ENCODE data around the gene NEFH. TPM values are rescaled to one million over a fixed set of nuclear protein-coding genes. Genes with fewer than 3 reads are reported as not detected.
"Not testable (repeated sequence)": the region's sequence is repeated elsewhere in the genome, so short reads cannot be mapped to it uniquely, and the experiment has no call there.

NEFH gene
- total RNA-seq, 1 experiment from 2014 or later, result not detected

GRCh38 chr22:29485448-29485847 lies 5.4 kb downstream of the NEFH start:
- no peak for DNase-seq (ENCODE audit: low read depth)
- in situ Hi-C loops (cut with HindIII; ENCODE audit: low pct_unique_long_range_greater_than_20kb, low sequenced_read_pairs), result no loop called here

GRCh38 chr22:29487426-29487986 lies 7.5 kb downstream of the NEFH start:
- no peak for DNase-seq (ENCODE audit: low read depth)
- in situ Hi-C loops (cut with HindIII; ENCODE audit: low pct_unique_long_range_greater_than_20kb, low sequenced_read_pairs), result no loop called here

- DNase-seq (ENCODE audit: low read depth); in situ Hi-C loops (cut with HindIII; ENCODE audit: low pct_unique_long_range_greater_than_20kb, low sequenced_read_pairs): not testable (repeated sequence)
Measured at GRCh38 chr22:29489127-29489780, 9.2 kb downstream of the NEFH start.

GRCh38 chr22:29491012-29491411 lies 11.0 kb downstream of the NEFH start:
- in situ Hi-C loops (cut with HindIII; ENCODE audit: low pct_unique_long_range_greater_than_20kb, low sequenced_read_pairs), result no loop called here
- no peak for DNase-seq (ENCODE audit: low read depth)

GRCh38 chr22:29493636-29494035 lies 13.6 kb downstream of the NEFH start:
- DNase-seq (ENCODE audit: low read depth), result no peak
- in situ Hi-C loops (cut with HindIII; ENCODE audit: low pct_unique_long_range_greater_than_20kb, low sequenced_read_pairs), result no loop called here

- in situ Hi-C loops (cut with HindIII; ENCODE audit: low pct_unique_long_range_greater_than_20kb, low sequenced_read_pairs), result no loop called here
- no peak for DNase-seq (ENCODE audit: low read depth)
Measured at GRCh38 chr22:29499852-29500251, 19.8 kb downstream of the NEFH start.

GRCh38 chr22:29503811-29504372 lies 23.9 kb downstream of the NEFH start:
- DNase-seq (ENCODE audit: low read depth), result peak; percentile 53
- in situ Hi-C loops (cut with HindIII; ENCODE audit: low pct_unique_long_range_greater_than_20kb, low sequenced_read_pairs), result no loop called here

- no peak for DNase-seq (ENCODE audit: low read depth)
- in situ Hi-C loops (cut with HindIII; ENCODE audit: low pct_unique_long_range_greater_than_20kb, low sequenced_read_pairs), result no loop called here
Measured at GRCh38 chr22:29509298-29509697, 29.3 kb downstream of the NEFH start.

- in situ Hi-C loops (cut with HindIII; ENCODE audit: low pct_unique_long_range_greater_than_20kb, low sequenced_read_pairs), result no loop called here
Measured at GRCh38 chr22:29509815-29510214, 29.8 kb downstream of the NEFH start.

GRCh38 chr22:29510542-29510941 lies 30.5 kb downstream of the NEFH start:
- DNase-seq (ENCODE audit: low read depth), result no peak
- in situ Hi-C loops (cut with HindIII; ENCODE audit: low pct_unique_long_range_greater_than_20kb, low sequenced_read_pairs), result no loop called here

More at GRCh38 chr22:29509815-29510214, 29.8 kb downstream of the NEFH start:
- no peak for DNase-seq (ENCODE audit: low read depth)

GRCh38 chr22:29511126-29511862 lies 31.3 kb downstream of the NEFH start:
- in situ Hi-C loops (cut with HindIII; ENCODE audit: low pct_unique_long_range_greater_than_20kb, low sequenced_read_pairs), result no loop called here
- no peak for DNase-seq (ENCODE audit: low read depth)

GRCh38 chr22:29512031-29512430 lies 32.0 kb downstream of the NEFH start:
- no peak for DNase-seq (ENCODE audit: low read depth)
- in situ Hi-C loops (cut with HindIII; ENCODE audit: low pct_unique_long_range_greater_than_20kb, low sequenced_read_pairs), result no loop called here

- in situ Hi-C loops (cut with HindIII; ENCODE audit: low pct_unique_long_range_greater_than_20kb, low sequenced_read_pairs), result no loop called here
Measured at GRCh38 chr22:29517215-29517908, 37.3 kb downstream of the NEFH start.

GRCh38 chr22:29518427-29518826 lies 38.4 kb downstream of the NEFH start:
- in situ Hi-C loops (cut with HindIII; ENCODE audit: low pct_unique_long_range_greater_than_20kb, low sequenced_read_pairs), result no loop called here
- DNase-seq (ENCODE audit: low read depth), result no peak

More at GRCh38 chr22:29517215-29517908, 37.3 kb downstream of the NEFH start:
- DNase-seq (ENCODE audit: low read depth), result no peak

GRCh38 chr22:29519996-29520395 lies 40.0 kb downstream of the NEFH start:
- DNase-seq (ENCODE audit: low read depth), result no peak
- in situ Hi-C loops (cut with HindIII; ENCODE audit: low pct_unique_long_range_greater_than_20kb, low sequenced_read_pairs), result no loop called here

GRCh38 chr22:29520851-29521250 lies 40.8 kb downstream of the NEFH start:
- in situ Hi-C loops (cut with HindIII; ENCODE audit: low pct_unique_long_range_greater_than_20kb, low sequenced_read_pairs), result no loop called here
- DNase-seq (ENCODE audit: low read depth), result peak; percentile 63

- in situ Hi-C loops (cut with HindIII; ENCODE audit: low pct_unique_long_range_greater_than_20kb, low sequenced_read_pairs), result no loop called here
- DNase-seq (ENCODE audit: low read depth), result no peak
Measured at GRCh38 chr22:29521526-29521925, 41.5 kb downstream of the NEFH start.

- in situ Hi-C loops (cut with HindIII; ENCODE audit: low pct_unique_long_range_greater_than_20kb, low sequenced_read_pairs), result no loop called here
- no peak for DNase-seq (ENCODE audit: low read depth)
Measured at GRCh38 chr22:29523761-29524160, 43.7 kb downstream of the NEFH start.

All from Caki2 (cell line).